Measurements from ENCODE around the gene FAM83E. TPM values are rescaled to one million over a fixed set of nuclear protein-coding genes. Genes with fewer than 3 reads are reported as not detected.

FAM83E gene
- polyA plus RNA-seq (2011; rRNA removed), result not detected in 2 replicates
- 0.65 TPM in 1 of 2 replicates, not detected in the other for polyA minus RNA-seq (2011; rRNA and poly(A)+ RNA removed)

GRCh38 chr19:48614436-48615230 lies at the start of gene FAM83E:
TSS of gene FAM83E (minus strand) at chr19:48615076. CDS start at chr19:48613372, 1,704 bp downstream.
- H3K27ac ChIP-seq (ENCODE audit: low read depth, low read length), result no peak within 1 kb of the TSS
- H3K9me3 ChIP-seq (ENCODE audit: control insufficient read depth, insufficient read depth, low read length), result no peaks in the 10 kb centered on the region; the same call in 1 of the 2 replicates
- CTCF ChIA-PET, result interaction anchor here (1.0 kb wide), 1 partner anchor 26 kb away, joined by 3 read pairs; no protein-coding TSS in a partner anchor
- DNase-seq (ENCODE audit: low read depth, low spot score), result no peak
- POLR2A ChIA-PET, result interaction anchor here (0.5 kb wide), 1 partner anchor 20 kb away, joined by 3 read pairs; no protein-coding TSS in a partner anchor
- no peaks in the 10 kb centered on the region for H3K27me3 ChIP-seq (ENCODE audit: control insufficient read depth, insufficient read depth, low read length)
- TF ChIP-seq CTCF (IDR thresholded peaks at IDR 0.05; ENCODE audit: low read depth, low read length), result no peak
- H3K4me3 ChIP-seq (ENCODE audit: low read depth, low read length), result no peak within 1 kb of the TSS

GRCh38 chr19:48664476-48664875 lies 49.6 kb upstream of the FAM83E start:
- H3K4me3 ChIP-seq (ENCODE audit: low read depth, low read length), result no peak overlapping the region
- POLR2A ChIA-PET, result interaction anchor here (0.6 kb wide), 1 partner anchor 56 kb away, joined by 3 read pairs; no protein-coding TSS in a partner anchor
- no peak overlapping the region for H3K27ac ChIP-seq (ENCODE audit: low read depth, low read length)
- H3K27me3 ChIP-seq (ENCODE audit: control insufficient read depth, insufficient read depth, low read length), result no peaks in the 10 kb centered on the region
- H3K9me3 ChIP-seq (ENCODE audit: control insufficient read depth, insufficient read depth, low read length), result no peaks in the 10 kb centered on the region
- no peak for DNase-seq (ENCODE audit: low read depth, low spot score)
- CTCF ChIA-PET, result interaction anchor here (4.8 kb wide), 1 partner anchor 11 kb away, joined by 22 read pairs; no protein-coding TSS in a partner anchor
- no peak for TF ChIP-seq CTCF (IDR thresholded peaks at IDR 0.05; ENCODE audit: low read depth, low read length)

- Histone ChIP-seq H3K27me3 (ENCODE audit: control insufficient read depth, insufficient read depth, low read length) (no peaks in the 10 kb centered on the region), H3K4me3 (ENCODE audit: low read depth, low read length) (no peak overlapping the region), H3K27ac (ENCODE audit: low read depth, low read length) (no peak overlapping the region), H3K9me3 (ENCODE audit: control insufficient read depth, insufficient read depth, low read length) (no peaks in the 10 kb centered on the region)
- DNase-seq (ENCODE audit: low read depth, low spot score), result no peak
- CTCF ChIA-PET, result interaction anchor here (4.8 kb wide), 1 partner anchor 11 kb away, joined by 22 read pairs; no protein-coding TSS in a partner anchor
- no peak for TF ChIP-seq CTCF (IDR thresholded peaks at IDR 0.05; ENCODE audit: low read depth, low read length)
- POLR2A ChIA-PET, result no interaction called here
These were observed 48.8 kb upstream of the FAM83E start for GRCh38 chr19:48663667-48664066.

GRCh38 chr19:48661711-48662090 lies 46.8 kb upstream of the FAM83E start:
- H3K27ac ChIP-seq (ENCODE audit: low read depth, low read length), result no peak overlapping the region
- H3K9me3 ChIP-seq (ENCODE audit: control insufficient read depth, insufficient read depth, low read length), result no peaks in the 10 kb centered on the region
- DNase-seq (ENCODE audit: low read depth, low spot score), result no peak
- no peak overlapping the region for H3K4me3 ChIP-seq (ENCODE audit: low read depth, low read length)
- ChIA-PET POLR2A (no interaction called here), CTCF (interaction anchor here (1.0 kb wide), 1 partner anchor 14 kb away, joined by 3 read pairs; no protein-coding TSS in a partner anchor)
- no peaks in the 10 kb centered on the region for H3K27me3 ChIP-seq (ENCODE audit: control insufficient read depth, insufficient read depth, low read length)
- no peak for TF ChIP-seq CTCF (IDR thresholded peaks at IDR 0.05; ENCODE audit: low read depth, low read length)

Measured in AG04450 (cell line).